M059J (cell line): ENCODE results near the gene SEMA7A. TPM values are rescaled to one million over a fixed set of nuclear protein-coding genes. Genes with fewer than 3 reads are reported as not detected.

ENCODE experiments used
- DNase-seq: peaks from one replicate; pipeline ENCODE4 v3.0.0-alpha.2; 2012; ENCODE audit warnings: low read depth
- total RNA-seq: library from RNA; depleted of rRNA; stranded (reverse); fragments of >200 nt; shearing (Covaris generic); gene quantifications from 2 replicates; pipeline ENCODE4 v1.2.3, GENCODE V29; 2014

SEMA7A gene
- total RNA-seq, 1 experiment from 2014 or later = 37.5 TPM

GRCh38 chr15:74430510-74430951, 3.2 kb downstream of the SEMA7A start:
- DNase-seq = peak; percentile 18

- DNase-seq = no peak
Observed at GRCh38 chr15:74429781-74430400, 3.9 kb downstream of the SEMA7A start.

DNA sequence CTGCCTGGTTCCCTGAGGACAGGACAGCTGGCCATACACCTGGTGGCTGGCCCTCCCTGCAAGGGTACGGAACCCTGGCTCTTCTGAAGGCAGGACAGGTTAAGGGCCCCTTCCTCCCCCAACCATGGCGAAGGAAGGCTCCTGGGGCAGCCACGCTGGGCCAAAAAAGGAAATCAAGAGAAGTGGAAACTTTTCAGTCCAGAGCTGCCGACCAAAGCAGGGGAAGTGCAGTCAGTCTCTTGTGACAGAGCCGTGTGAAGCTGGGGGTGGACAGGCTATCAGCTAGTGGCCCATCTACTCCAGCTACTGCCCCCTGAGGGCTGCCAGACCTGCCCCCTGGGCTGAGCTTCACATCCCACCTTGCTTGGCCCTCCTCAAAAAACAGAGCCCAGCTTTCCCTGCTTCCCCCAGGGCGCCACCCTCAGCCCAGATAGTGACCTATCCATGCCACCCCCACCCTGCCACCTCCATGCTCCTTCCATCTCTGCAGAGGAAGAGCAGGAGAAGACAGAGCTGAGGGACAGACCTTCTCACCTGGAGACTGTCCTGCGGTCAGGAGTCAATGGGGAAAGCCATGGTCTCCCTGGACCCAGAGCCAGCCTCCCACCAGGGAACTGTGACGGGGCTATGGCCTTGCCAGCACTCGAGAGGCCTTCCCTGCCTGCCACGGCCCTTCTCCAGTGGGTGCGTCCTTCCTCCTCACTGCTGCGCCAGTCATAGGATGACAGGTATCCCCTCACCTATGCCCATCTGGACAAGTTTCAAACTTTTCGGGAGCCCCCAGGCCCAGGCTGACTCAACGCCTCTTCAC, 4.6 kb downstream of the SEMA7A start:
- no peak for DNase-seq

- DNase-seq = no peak
Observed at GRCh38 chr15:74428442-74428787, 5.3 kb downstream of the SEMA7A start.

DNA sequence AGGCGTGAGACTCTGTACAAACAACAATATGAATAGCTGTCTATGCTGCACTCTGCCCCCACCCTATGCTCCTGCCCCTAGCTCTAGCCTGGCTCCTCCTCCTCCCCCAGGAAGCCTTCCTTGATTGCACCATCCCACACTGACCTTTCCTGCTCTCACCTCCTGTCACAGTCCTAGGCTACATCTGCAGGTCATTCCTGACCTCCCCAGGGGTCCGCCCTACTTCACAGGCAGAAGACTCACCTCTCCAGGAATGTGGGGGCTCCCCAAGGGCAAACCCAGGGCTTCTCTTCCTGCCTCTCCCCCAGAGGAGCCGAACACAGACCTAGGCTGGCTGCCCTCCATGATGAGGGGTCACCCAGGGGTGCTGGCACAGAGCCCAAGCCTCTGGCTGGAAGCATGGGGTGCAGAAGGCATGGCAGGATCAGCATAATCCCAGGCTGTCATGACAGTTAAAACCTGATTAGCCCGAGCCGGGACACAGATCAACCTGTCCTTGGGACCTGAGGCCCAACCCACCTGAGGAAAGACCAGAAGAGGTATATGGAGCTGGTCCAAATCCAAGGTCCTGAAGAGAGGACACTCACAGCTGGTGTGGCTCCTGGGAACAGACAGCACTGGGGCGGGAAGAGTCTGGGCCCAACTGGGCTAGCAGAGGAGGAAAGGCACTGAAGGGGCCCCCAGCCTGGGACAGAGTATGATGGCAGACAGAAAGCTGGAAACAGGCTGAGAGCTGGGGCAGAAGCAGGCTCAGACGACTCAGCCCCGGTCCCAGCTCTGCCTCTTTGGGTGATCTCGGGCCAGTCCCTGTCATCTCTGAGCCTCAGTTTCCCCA, 5.9 kb downstream of the SEMA7A start:
- DNase-seq = no peak

GRCh38 chr15:74426404-74427281, 7.1 kb downstream of the SEMA7A start:
- no peak for DNase-seq

DNA sequence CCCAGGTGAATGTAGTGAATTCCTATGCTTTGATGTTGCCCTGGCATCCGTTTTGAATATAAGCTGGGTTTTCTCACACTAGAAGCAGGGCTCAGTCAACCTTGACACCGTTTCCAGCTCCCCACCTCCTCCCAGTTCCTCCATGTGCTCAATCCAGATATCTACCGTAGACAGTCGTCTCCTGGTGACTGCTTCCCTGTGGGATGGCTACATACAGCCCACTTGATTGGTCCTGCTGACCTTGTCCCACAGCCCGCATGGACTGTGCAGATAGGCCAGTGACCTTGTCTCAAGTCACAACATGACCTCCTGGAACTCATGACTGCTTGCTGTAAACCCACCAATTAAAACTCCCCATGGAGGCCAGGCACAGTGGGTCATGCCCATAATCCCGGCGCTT, 8.1 kb downstream of the SEMA7A start:
- DNase-seq = no peak

DNA sequence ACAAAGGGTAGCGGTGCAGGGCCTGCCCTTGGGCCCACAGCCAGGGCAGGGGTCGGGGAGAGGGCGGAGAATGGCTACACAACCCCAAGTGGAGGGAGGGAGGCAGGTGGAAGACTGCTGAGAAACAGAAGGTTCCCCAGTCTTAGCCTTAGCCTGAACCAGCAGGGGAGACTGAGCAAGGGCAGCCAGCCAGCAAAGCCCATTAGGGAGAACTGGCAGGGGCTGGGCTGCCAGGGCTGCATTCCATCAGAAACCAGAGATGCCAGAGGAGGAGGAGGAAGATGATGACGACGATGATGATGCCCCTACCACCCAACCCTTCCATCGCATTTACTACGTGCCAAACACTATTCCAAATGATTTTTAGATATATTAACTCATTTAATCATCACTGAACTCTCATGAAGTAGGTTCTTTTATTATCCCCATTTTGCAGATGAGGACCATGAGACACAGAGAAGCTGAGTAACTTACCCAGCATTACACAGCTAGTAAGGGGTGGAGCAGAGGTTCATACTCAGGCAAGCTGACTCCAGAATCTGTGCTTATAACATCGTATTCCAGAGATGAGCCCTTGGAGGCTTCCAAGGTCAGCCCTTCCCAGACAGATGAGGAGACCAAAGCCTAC, 8.7 kb downstream of the SEMA7A start:
- no peak for DNase-seq

- DNase-seq = peak; percentile 42
Observed at GRCh38 chr15:74423431-74424257, 10.1 kb downstream of the SEMA7A start.

GRCh38 chr15:74422652-74423430, 10.9 kb downstream of the SEMA7A start:
- peak; percentile 95 for DNase-seq

- DNase-seq = no peak
Observed at GRCh38 chr15:74422265-74422651, 11.5 kb downstream of the SEMA7A start.

DNA sequence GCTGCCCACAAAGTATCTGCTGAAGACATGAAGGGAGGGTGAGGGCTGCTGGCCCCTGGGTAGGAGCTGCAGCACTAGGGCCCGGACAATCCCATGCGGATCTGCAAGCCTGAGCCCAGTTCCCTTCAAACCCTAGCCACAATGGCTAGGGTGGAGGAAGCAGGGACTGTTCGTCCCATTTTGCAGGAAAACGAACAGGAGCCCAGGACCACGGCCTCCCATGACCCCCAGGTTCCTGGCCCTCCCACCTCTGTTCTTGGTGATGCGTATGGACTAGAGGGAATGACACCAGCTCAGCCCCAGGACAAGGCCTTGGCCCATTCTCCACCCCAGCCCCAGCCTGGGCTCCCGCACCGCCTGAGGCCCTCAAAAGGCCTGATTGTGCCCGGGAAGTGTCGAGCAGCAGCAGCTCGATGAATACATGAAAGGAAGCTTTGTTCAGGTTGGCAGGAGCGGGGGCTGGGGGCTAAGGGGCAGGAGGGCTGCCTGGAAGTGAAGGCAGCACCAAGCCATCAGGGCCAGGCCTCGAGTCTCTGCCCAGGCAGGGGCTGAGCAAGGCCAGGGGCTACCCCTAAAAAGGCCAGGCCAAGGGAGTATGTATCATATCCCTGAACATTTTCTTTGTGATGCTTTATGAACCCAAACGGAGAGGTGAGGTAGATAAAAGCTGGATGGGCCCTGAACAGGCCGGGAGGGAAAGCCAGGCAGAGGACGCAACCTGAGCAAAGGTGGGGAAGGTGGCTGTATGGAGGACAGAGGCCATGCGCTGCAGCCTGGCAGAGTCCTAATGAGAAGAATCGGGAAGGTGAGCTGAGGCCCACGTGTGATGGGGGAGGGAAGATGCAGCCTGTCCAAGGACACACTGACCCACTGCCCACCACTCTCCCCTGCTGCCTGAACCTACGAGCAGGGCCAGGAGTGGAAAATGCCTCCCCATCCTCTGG, 12.2 kb downstream of the SEMA7A start:
- no peak for DNase-seq

GRCh38 chr15:74420193-74420905, 13.4 kb downstream of the SEMA7A start:
- peak; percentile 92 for DNase-seq

GRCh38 chr15:74419432-74419831, 14.3 kb downstream of the SEMA7A start:
- no peak for DNase-seq

- DNase-seq = no peak
Observed at GRCh38 chr15:74418575-74419338, 15.0 kb downstream of the SEMA7A start.

GRCh38 chr15:74417670-74418069, 16.1 kb downstream of the SEMA7A start:
- no peak for DNase-seq

GRCh38 chr15:74417225-74417624, 16.5 kb downstream of the SEMA7A start:
- DNase-seq = no peak
